ENCODE data around the gene C3orf18. TPM values are rescaled to one million over a fixed set of nuclear protein-coding genes. Genes with fewer than 3 reads are reported as not detected.

Gene C3orf18
- total RNA-seq, 1 donor from 2014 or later, result 7.2 TPM

DNA sequence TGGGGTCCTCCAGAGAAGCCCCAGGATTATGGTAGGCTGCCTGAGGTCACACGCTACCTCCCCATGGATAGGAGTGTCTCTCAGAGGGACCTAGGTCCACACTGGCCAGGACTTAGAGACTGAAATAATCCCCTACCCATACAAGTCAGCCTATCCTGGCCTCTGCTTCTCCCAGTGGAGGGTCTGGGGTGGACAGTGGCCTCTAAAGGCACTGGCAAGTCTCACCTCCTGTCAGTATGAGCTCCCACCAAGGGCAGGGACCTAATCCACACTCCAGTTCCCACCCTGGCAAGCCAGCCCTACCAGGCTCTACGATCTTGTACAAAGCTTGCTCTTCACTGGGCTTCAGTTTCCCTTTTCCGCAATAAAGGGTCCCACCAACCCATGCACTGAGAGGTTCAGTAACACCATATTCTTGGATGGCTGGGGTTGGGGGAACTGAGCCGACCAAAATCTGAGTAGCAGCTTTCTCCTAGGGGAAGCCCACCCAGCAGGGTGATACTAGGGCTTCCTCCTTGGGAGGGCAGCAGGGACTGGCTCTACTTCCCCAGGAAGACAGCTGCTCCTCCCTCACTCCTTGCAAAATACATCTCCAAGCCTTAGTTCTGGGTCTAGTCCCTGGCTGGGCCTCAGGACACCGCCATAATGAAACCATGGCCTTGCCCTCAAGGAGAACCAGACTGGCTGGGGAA lies 41.7 kb upstream of the C3orf18 start:
- Histone ChIP-seq H3K4me3 (ENCODE audit: insufficient read depth, low read depth, low read length) (no peak overlapping the region), H3K9me3 (ENCODE audit: insufficient read depth, low read depth, low read length) (no peaks in the 10 kb centered on the region), H3K9ac (ENCODE audit: low read length) (no peak overlapping the region), H4K20me1 (ENCODE audit: insufficient read depth, low read length) (peaks cover 4% of the 10 kb centered on the region), H3K4me2 (ENCODE audit: low read length) (no peak overlapping the region), H3K79me2 (ENCODE audit: insufficient read depth, low read length) (no peaks in the 10 kb centered on the region), H2AFZ (ENCODE audit: low read depth, low read length) (no peak overlapping the region), H3K36me3 (ENCODE audit: insufficient read depth, low read length) (no peaks in the 10 kb centered on the region), H3K27me3 (ENCODE audit: insufficient read depth, low read length) (no peaks in the 10 kb centered on the region), H3K4me1 (ENCODE audit: insufficient read depth, low read length) (peaks cover 13% of the 10 kb centered on the region), H3K27ac (ENCODE audit: low read depth, low read length) (no peak overlapping the region)
- no peak for DNase-seq (ENCODE audit: low read depth)
- TF ChIP-seq EZH2 (IDR thresholded peaks at IDR 0.05; ENCODE audit: insufficient read depth, low read length), result no peak
- no peak for TF ChIP-seq CTCF (IDR thresholded peaks at IDR 0.05; ENCODE audit: insufficient read depth, low read depth, low read length)
- H3K27me3 Mint-ChIP-seq (ENCODE audit: low read depth, unreplicated experiment), result peaks cover 66% of the 10 kb centered on the region
- H3K4me1 Mint-ChIP-seq (ENCODE audit: low read depth, unreplicated experiment), result peaks cover 2% of the 10 kb centered on the region
- no peak for FAIRE-seq
- peaks cover 3% of the 10 kb centered on the region for H3K36me3 Mint-ChIP-seq (ENCODE audit: low read depth, unreplicated experiment)
- H3K27ac Mint-ChIP-seq (ENCODE audit: unreplicated experiment), result no peak overlapping the region
- no peaks in the 10 kb centered on the region for H3K9me3 Mint-ChIP-seq (ENCODE audit: unreplicated experiment)
- H3K4me3 Mint-ChIP-seq (ENCODE audit: unreplicated experiment), result peak overlapping the region; percentile 15

- FAIRE-seq, result no peak
These were observed 40.7 kb upstream of the C3orf18 start for GRCh38 chr3:50608278-50608677.

More at GRCh38 chr3:50608278-50608677, 40.7 kb upstream of the C3orf18 start:
- H3K4me3 ChIP-seq (ENCODE audit: insufficient read depth, low read depth, low read length), result no peak overlapping the region
- no peak overlapping the region for H2AFZ ChIP-seq (ENCODE audit: low read depth, low read length)
- H3K36me3 ChIP-seq (ENCODE audit: insufficient read depth, low read length), result no peaks in the 10 kb centered on the region
- H3K4me2 ChIP-seq (ENCODE audit: low read length), result no peak overlapping the region
- peaks cover 13% of the 10 kb centered on the region for H3K4me1 ChIP-seq (ENCODE audit: insufficient read depth, low read length)
- H3K9me3 ChIP-seq (ENCODE audit: insufficient read depth, low read depth, low read length), result no peaks in the 10 kb centered on the region
- Mint-ChIP-seq H3K36me3 (ENCODE audit: low read depth, unreplicated experiment) (peaks cover 3% of the 10 kb centered on the region), H3K9me3 (ENCODE audit: unreplicated experiment) (no peaks in the 10 kb centered on the region), H3K4me1 (ENCODE audit: low read depth, unreplicated experiment) (peaks cover 2% of the 10 kb centered on the region), H3K27ac (ENCODE audit: unreplicated experiment) (no peak overlapping the region), H3K27me3 (ENCODE audit: low read depth, unreplicated experiment) (peaks cover 67% of the 10 kb centered on the region), H3K4me3 (ENCODE audit: unreplicated experiment) (no peak overlapping the region)
- H3K79me2 ChIP-seq (ENCODE audit: insufficient read depth, low read length), result no peaks in the 10 kb centered on the region
- H3K27me3 ChIP-seq (ENCODE audit: insufficient read depth, low read length), result no peaks in the 10 kb centered on the region
- TF ChIP-seq EZH2 (IDR thresholded peaks at IDR 0.05; ENCODE audit: insufficient read depth, low read length) (no peak), CTCF (IDR thresholded peaks at IDR 0.05; ENCODE audit: insufficient read depth, low read depth, low read length) (no peak)
- H3K27ac ChIP-seq (ENCODE audit: low read depth, low read length), result no peak overlapping the region
- H4K20me1 ChIP-seq (ENCODE audit: insufficient read depth, low read length), result peaks cover 4% of the 10 kb centered on the region
- DNase-seq (ENCODE audit: low read depth), result no peak
- H3K9ac ChIP-seq (ENCODE audit: low read length), result no peak overlapping the region
